Lower lobe of right lung (tissue), 2 donors: ENCODE data around the gene GRAMD1C. TPM values are rescaled to one million over a fixed set of nuclear protein-coding genes. Genes with fewer than 3 reads are reported as not detected.
A peak's percentile ranks its signal among the peaks of the same experiment; 100 is the strongest.

ENCODE experiments used
- ATAC-seq, 2 donors: fragments of 200-7000 bp; cut with Tn5 transposase; one replicate each; pipeline ENCODE4 v1.9.1; 2020 to 2022; ENCODE audit warnings: mild to moderate bottlenecking in 2 of 2, moderate library complexity in 2 of 2
- DNase-seq: peaks from one replicate; pipeline ENCODE4 v3.0.0-alpha.2; 2020
- H3K27ac ChIP-seq: fragments of 200-600 bp; one replicate; pipeline ENCODE4 v1.8.0; 2022
- H3K27me3 ChIP-seq: fragments of 200-600 bp; one replicate; pipeline ENCODE4 v1.8.0; 2022; ENCODE audit warnings: low read depth
- H3K36me3 ChIP-seq: fragments of 200-600 bp; one replicate; pipeline ENCODE4 v1.8.0; 2022; ENCODE audit warnings: mild to moderate bottlenecking
- H3K4me1 ChIP-seq: fragments of 200-600 bp; one replicate; pipeline ENCODE4 v1.8.0; 2022
- H3K4me3 ChIP-seq: fragments of 200-600 bp; one replicate; pipeline ENCODE4 v1.8.0; 2022; ENCODE audit warnings: mild to moderate bottlenecking
- H3K9me3 ChIP-seq: fragments of 200-600 bp; one replicate; pipeline ENCODE4 v1.8.0; 2022
- CTCF ChIP-seq: fragments of 200-600 bp; IDR thresholded peaks from one replicate; pipeline ENCODE4 v1.8.0; 2022; ENCODE audit warnings: antibody characterized with exemption, mild to moderate bottlenecking
- intact Hi-C: fragments of 100-400 bp; cut with DNase I; formaldehyde crosslinking; loops from one replicate; pipeline ENCODE4 v1.11.0; 2022
- long read RNA-seq: library from polyadenylated mRNA; unstranded; transcript quantifications from one replicate; pipeline ENCODE4 v2.0.0, GENCODE V29; 2021
- total RNA-seq: library from RNA; stranded (reverse); fragmentation: NEBNext Ultra II Directional; extraction: Animal tissue kit (Norgen Biotek cat#: 25700); gene quantifications from one replicate; pipeline ENCODE4 v1.2.1, GENCODE V29; 2021
- donor health status: DM: no; HTN: yes; CAD: no; lungs with severe emphysema.

The GRAMD1C gene
- 9.2 TPM for total RNA-seq
- long read RNA-seq, partial matches to known transcripts, result 2 of 7 reads
- long read RNA-seq, other reads (novel, unspliced or antisense), result 2 of 7 reads

GRCh38 chr3:113838631-113839209 lies at the start of gene GRAMD1C:
Gene GRAMD1C, plus strand, starts transcription at chr3:113838788. Its CDS starts 122 bp downstream, at chr3:113838910.
- no peaks in the 10 kb centered on the region for H3K9me3 ChIP-seq
- H3K4me3 ChIP-seq, result peak within 1 kb of the TSS; percentile 64
- H3K36me3 ChIP-seq, result no peaks in the 10 kb centered on the region
- intact Hi-C loops, result loop anchor here (10.0 kb wide), 1 partner anchor 66 kb away; no protein-coding TSS in a partner anchor
- peak within 1 kb of the TSS; percentile 15 for H3K27ac ChIP-seq
- ATAC-seq (peak; percentile 98 to 99), DNase-seq (peak; percentile 93)
- TF ChIP-seq CTCF, result peak; percentile 84
- H3K4me1 ChIP-seq, result peaks cover 8% of the 10 kb centered on the region
- H3K27me3 ChIP-seq, result no peaks in the 10 kb centered on the region

GRCh38 chr3:113791381-113791780 lies 47.2 kb upstream of the GRAMD1C start:
- peaks cover 77% of the 10 kb centered on the region for H3K36me3 ChIP-seq
- no peaks in the 10 kb centered on the region for H3K27me3 ChIP-seq
- H3K4me1 ChIP-seq, result no peaks in the 10 kb centered on the region
- DNase-seq (no peak), ATAC-seq (no peak)
- TF ChIP-seq CTCF, result no peak
- H3K27ac ChIP-seq, result no peak overlapping the region
- H3K4me3 ChIP-seq, result no peak overlapping the region
- no peaks in the 10 kb centered on the region for H3K9me3 ChIP-seq
- intact Hi-C loops, result no loop called here

GRCh38 chr3:113794526-113794925 lies 44.1 kb upstream of the GRAMD1C start:
- ATAC-seq (no peak), DNase-seq (no peak)
- intact Hi-C loops, result no loop called here
- Histone ChIP-seq H3K27ac (no peak overlapping the region), H3K36me3 (peaks cover 77% of the 10 kb centered on the region), H3K4me1 (no peaks in the 10 kb centered on the region), H3K27me3 (no peaks in the 10 kb centered on the region), H3K4me3 (no peak overlapping the region), H3K9me3 (no peaks in the 10 kb centered on the region)
- TF ChIP-seq CTCF, result no peak

GRCh38 chr3:113795693-113796092 lies 42.9 kb upstream of the GRAMD1C start:
- H3K27ac ChIP-seq, result no peak overlapping the region
- H3K9me3 ChIP-seq, result no peaks in the 10 kb centered on the region
- H3K4me1 ChIP-seq, result no peaks in the 10 kb centered on the region
- intact Hi-C loops, result no loop called here
- no peaks in the 10 kb centered on the region for H3K27me3 ChIP-seq
- H3K36me3 ChIP-seq, result peaks cover 83% of the 10 kb centered on the region
- no peak for DNase-seq
- no peak for ATAC-seq
- TF ChIP-seq CTCF, result no peak
- H3K4me3 ChIP-seq, result no peak overlapping the region

GRCh38 chr3:113802795-113803455 lies 35.7 kb upstream of the GRAMD1C start:
- Histone ChIP-seq H3K4me1 (no peaks in the 10 kb centered on the region), H3K27ac (no peak overlapping the region), H3K9me3 (no peaks in the 10 kb centered on the region), H3K27me3 (no peaks in the 10 kb centered on the region), H3K4me3 (no peak overlapping the region), H3K36me3 (peaks cover 98% of the 10 kb centered on the region)
- ATAC-seq (no peak), DNase-seq (no peak)
- intact Hi-C loops, result no loop called here
- no peak for TF ChIP-seq CTCF
